HG02623 (cell line): ENCODE data around the gene AARS2.

Experiments used
- ATAC-seq: cut with Tn5 transposase; IDR thresholded peaks from one replicate; pipeline ENCODE4 v1.9.1; 2021; ENCODE audit warnings: moderate library complexity; ENCODE audit not compliant: unreplicated experiment

The AARS2 gene

DNA sequence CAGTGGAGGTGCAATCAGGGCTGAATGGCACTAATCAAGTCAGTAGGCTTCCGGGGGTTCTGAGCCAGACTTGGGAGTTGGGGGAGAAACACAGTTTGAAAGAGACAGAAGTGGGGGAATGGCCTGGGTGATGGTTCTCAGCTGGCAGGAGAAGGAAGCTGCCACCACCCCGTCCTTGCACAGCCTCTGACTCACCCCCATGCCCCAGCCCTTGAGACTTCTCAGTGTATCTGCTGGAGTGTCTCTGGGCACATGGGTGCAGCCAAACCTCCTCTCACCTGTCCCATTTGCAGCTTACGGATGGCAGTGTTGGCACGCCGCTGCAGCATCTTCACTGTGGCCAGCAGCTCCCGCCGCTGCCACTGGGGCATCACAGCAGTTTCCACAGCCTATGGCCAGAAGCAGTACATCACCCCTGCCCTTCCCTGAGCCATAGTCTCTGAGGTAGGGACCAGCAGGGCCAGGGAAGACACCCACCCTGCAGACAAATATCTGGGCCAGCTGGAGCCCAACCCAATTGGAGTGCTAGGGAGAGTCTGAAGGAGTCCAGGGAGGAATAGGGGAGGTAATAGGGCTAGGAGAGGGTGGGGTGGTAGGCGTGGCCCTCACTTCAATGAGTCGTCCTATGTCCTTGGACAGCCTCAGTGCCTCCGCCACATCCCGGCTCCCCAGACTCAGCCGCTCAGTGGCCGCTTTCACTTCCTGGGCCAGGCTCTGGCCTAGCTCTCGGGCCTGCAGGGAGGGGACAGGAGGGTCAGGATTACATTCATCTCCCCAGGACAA is 11.2 kb downstream of the AARS2 start:
- no peak for ATAC-seq

DNA sequence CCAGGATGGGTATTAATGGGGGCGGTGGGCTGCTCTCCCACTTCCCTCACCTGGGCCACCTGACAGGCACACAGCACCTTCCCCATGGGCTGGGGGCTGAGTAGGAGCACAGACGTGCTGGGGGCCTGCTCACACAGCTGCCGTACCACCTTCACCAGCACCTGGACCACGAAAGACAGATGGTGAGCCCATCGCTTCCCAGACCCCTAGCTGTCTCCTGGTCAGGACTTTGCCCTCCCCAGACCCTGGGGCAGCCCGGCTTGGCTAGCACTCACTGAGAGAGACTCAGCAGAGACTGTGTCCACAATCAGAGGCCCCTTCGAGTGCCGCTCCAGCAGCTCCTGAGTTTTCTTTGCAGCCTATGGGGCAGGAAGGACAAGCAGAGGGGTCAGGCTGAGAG is 12.0 kb downstream of the AARS2 start:
- no peak for ATAC-seq

DNA sequence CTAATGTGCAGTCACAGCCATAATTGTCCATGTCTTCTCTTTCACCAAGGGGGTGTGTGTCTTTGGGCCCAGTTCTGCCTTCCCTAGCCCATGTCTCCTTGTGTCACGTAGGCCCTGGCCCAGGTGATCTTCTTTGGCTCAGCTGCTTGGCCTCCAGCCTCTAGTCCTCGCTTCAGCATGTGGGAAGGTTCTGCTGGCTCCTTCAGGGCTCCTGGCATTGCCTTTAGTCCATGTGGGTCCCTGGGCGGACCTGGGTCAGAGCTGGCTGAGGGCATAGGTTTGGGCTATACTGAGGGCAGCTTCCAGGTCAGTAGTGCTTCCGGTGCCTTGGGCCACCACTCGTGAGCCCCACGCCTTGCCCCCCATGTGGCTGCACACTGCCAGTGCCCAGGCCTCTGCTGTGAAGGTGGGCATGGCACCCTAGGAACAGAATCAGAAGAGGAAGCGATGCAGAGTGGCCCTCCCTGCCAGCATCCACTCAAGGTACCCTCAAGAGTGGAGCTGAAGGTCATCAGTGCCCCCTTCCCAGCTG is 12.8 kb downstream of the AARS2 start:
- ATAC-seq, result no peak

DNA sequence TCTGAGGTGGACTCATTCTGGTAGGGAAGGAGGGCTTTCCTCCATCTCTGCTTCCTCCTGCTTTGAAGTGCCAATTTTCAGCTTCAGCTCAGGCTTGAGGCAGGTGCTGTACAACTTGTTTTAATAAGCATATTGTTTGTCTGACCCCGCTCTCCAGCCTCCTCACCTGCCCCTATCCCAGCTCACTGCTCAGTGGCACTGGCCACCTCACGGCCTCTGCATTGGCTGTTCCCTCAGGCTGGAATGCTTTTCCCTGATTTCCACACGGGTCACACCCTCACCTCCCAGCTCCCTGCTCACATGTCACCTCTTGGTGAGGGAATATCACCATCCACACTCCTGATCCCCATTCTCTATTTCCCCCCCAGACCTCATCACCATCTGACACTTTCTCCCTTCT is 14.3 kb downstream of the AARS2 start:
- ATAC-seq, result no peak

DNA sequence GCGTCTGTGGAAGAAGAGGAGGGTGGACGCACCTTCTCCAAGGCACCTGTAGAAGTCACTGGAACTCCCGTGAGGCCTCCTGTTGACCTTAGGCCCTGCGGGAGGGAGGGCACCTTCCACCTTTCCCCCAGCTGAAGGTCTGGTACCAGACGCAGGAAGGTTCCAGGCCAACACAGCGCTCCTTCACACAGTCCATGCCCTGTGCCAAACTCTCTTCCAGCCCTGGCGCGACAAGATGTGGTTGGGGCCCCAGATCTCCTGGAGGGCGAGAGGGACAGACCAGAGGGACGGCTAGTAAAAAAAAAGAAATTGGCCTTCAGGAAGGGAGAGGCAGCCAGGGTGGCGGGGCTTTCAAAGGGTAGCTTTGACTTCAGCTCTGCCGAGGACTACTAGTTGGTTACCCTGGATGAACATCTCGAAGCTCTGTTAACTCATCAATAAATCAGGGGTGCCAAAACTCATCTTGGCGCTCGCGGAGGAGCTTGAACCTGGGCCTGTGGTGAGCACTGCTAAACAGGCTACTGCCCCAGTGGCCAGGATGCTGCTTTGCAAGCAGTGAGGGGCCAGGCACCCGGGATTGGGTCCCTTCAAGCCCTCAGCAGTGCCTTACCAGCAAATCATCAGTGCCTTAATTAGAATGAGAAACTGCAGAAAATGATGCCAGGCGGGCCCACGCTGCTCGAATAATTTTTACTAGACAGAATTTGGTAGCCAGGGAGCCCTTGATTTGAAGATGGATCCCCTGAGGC is 14.9 kb downstream of the AARS2 start:
- no peak for ATAC-seq

DNA sequence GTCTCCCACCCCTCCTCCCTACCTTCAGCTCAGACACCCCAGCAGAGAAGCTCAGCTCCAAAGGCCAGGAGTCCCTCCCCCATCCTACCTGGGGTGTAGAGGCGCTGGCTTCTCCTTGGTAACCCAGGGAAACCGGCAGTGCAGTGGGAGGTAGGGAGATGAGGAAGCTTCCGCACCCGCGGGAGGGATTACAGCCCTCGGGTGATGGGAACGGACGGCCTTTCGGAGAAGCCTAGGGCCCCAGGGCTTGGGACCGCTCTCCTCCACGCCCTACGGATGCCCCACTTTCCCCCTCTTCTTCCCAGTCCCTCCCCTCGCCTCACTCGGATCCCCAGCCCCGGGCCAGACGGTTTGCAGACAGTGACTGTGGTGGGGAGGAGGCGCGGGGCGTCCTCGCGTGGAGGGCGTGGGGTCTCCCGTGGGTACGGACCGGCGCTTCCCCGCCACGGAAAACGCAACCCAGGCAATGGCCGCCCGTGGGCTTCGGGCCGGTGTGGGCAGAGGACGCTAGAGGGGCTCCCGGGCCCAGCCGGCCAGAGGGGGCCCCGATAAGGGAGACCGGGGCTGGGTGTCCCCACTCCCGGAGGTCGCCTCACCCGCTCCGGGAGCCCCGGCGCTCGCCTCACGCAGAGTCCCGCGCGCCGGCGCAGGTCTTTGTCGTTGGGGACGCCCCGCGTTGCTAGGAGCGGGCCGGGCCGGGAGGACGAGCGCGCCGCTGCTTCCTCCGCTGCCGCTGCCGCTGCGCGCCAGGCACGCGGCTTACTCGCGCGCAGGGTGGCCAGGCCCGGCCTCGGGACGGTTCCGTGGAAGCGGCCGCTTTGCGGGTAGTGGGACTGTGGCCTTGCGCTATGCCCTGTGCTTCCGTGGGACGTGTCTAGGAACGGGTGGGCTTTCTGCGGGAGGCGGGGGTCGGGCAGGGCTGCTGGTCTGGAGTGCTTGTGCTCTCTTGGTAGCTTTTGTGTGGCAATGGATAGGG is 15.8 kb downstream of the AARS2 start:
- ATAC-seq, result no peak

DNA sequence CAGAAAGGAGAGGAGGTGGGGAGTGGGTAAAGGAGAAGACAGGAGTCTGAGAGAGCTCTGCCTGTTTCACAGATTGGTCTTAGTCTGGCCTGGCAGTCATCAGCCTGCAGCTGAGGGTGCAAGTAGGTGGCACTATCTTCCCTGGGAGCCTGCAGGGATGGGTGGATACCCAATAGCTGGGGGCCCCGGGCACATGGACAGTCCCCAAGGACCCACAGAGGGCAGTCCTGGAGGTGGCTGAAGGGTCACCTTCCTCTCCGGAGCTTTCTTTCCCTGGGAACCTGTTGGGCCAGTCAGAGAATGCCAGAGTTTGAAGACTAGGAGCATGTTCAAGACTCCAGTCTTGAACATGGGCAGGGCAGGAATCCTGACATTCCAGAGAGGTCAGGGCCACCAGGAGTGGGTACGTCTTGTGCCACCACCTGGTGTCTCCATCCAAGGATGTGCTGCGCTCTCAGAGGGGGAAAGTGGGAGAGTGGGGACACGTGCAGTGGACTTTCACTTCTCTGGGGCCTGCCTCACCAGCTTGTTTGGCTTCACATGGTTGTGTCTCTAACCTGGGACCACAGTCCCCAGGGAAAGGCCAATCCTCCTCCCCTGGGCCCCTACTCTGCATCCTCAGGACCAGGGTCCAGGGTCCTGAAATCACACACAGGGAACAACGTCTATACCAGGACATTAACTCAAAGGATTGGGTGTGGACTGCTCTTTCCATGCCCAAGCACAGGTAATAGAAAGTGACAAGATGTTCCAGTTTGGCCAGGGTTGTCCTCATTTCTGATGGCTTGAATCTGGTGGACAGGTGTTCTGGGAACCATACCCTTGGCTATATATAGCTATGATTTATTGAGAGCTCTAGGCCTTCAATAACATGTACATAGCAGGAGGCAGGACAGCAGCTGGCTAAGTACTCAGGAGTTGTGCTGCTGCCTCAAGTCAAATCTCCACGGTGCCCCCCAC is 18.0 kb downstream of the AARS2 start:
- ATAC-seq, result no peak

DNA sequence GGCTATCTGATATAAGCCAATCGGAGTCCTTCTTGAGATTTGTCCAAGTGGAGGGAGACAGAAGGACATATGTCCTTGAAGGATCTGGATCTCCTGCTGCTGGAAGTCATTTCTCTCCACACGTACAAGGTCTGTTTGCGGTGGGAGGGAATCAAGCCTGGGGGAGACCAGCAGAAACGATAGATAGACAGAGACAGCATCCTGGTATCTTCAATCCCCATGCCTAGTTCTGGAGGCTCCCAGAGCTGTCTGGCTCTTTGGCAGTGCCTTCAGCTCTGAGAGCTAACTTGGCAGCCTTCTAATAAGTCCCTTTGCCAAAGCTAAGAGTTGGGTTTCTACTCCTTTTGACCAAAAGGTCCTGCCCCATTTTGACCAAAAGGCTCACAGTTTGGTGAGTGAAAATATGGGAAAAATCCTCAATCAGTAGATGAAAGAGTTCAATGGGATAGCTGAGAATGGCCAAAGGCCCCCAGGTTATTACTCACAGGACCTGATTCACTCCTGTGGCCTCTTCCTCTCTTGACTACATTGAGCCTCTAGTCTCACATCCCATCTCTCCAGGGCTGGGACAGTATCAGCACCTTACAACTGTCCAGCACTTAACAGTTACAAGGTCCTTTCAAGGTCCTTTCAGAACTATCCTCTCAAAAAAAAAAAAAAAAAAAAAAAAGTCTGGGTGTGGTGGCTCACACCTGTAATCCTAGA is 20.3 kb downstream of the AARS2 start:
- ATAC-seq, result no peak

DNA sequence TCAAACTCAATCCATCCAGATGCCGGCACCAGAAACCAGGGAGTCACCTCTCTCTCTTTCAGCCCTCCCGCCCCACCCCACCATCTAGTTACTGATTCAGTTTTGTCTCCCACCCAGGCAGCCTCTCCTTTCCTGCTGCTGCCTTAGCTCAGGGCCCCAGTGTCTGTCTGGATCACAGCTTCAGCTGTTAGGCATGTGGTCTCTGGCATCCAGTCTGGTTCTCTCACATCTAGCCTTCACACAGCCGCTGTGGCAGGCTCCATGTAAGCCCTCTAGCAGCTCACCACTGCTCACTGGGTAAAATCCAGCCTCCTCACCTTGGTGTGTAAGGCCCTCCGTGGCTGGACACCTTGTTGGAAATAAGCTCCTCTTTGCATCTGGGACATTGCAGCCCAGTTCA is 21.3 kb downstream of the AARS2 start:
- no peak for ATAC-seq

DNA sequence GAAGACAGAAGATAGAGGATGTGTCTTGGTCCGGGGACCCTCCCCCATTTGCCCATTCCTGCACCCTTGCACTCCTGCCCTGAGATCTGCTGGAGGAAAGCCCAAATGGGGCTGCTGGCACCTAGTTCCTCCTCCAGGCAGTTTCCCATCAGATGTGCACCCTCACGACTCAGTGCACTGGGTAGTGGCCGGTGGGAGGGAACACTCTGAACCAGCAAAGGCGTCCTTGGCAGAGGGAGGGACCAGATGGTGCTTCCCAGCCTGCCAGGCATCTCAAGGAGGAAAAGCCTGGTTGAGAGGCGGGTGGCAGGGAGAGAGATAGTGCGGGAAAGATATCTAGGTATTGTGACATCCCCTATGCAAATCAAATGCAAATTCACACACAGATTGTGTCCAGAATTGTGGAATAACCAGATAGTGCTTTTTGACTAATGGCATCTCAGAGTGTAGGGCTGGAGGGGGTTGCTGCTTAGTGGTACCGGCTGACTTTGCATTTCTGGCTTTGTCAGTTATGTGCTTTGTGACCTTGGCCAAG is 23.4 kb downstream of the AARS2 start:
- no peak for ATAC-seq

DNA sequence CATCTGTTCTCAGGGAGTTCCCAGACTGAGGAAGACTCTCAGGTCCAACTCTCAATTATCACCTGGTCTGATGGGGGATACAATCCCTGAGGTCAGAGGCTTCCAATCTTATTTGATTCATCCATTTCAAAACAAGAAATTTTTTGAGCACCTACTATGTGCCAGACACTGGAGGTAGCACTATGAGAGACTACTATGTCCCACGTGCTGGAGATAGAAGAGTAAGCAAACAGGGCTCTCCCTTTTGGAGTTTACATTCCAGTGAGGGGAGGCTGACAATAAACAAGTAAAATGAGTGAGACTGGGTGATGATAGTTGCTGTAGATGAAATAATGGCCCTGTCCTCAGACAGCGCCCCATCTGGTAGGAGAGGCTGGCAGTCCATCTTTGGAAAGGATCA is 26.4 kb downstream of the AARS2 start:
- ATAC-seq, result no peak

DNA sequence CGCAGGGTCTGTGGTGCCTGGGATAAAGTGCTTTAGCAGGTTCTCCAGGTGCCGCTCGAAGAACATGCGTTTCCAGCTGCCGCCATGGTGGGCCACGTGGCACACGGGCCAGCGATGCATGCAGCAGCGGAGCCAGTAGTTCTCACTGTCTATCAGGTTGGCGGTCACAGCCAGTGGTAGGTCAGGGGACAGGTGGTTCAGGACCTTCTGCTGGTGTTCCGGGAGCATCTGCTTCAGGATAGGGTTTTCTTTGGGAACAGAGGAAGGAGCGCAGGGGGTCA is 26.9 kb downstream of the AARS2 start:
- ATAC-seq, result no peak

DNA sequence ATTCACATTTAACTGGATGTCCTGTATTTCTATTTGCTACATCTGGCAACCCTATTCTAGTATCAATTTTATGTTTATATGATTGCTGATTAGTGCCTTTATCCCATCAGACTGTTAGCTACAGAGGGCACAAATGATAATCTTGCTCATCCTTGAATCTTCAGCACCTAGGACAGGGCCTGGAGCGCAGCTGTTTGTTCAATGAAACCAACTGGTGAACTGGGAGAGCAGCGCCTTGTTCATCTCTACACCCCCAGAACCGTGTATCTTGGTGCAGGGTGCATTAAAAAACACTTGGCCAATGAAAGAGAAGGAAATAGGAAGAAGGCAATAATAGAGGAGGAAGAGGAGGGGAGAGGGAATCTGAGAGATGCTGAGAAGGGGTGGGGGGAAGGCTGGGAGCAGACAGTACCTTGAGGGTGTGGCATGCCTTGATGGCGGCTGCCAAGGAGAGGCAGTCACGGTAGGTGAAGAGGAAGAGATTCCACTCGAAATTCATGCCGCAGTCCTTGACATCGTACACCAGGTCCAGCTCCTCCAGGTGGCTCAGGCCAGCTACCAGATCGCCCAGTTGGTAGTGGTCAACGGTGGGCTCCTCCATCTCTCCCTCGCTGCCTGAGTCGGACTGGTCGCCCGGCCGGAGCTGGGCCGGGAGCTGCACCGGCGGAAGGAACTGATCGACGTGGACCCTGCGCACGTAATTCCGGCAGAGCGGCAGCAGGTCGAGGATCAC is 27.4 kb downstream of the AARS2 start:
- no peak for ATAC-seq

DNA sequence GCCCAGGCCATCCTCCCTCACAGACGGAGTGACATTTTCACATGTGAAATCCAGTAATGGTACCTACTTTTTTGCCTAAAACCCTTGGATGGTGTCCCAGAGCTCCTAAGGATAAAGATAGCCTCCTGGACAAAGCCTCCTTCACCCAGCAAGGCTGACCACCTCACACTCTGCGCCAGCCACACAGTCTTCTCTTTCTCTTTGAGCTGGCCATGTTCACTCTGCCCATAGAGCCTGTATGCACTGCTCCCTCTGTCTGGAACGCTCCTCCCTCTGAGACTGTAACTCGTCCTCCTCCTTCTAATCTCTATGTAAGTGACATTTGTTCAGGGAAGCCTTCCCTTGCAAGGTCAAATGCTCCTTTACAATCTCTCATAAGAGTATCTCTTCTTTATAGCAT is 28.3 kb downstream of the AARS2 start:
- no peak for ATAC-seq

DNA sequence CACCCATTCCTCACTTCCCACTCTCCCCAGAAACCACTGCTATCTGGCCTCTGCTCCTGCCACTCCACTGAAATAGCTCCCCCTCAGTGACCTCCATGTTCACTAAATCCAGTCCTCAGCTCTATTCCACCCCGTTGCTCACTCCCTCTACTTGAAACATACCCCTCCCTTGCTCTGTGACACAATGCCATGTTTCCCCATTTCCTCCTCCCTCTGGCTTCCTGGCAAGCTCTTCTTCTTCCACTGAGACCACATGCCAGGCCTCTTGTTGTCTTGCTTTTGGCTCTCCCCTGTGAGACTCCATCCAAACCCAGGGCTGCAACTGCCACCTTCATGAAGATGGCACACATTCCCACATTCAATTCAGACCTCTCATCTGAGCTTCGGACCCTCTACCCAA is 29.0 kb downstream of the AARS2 start:
- no peak for ATAC-seq

DNA sequence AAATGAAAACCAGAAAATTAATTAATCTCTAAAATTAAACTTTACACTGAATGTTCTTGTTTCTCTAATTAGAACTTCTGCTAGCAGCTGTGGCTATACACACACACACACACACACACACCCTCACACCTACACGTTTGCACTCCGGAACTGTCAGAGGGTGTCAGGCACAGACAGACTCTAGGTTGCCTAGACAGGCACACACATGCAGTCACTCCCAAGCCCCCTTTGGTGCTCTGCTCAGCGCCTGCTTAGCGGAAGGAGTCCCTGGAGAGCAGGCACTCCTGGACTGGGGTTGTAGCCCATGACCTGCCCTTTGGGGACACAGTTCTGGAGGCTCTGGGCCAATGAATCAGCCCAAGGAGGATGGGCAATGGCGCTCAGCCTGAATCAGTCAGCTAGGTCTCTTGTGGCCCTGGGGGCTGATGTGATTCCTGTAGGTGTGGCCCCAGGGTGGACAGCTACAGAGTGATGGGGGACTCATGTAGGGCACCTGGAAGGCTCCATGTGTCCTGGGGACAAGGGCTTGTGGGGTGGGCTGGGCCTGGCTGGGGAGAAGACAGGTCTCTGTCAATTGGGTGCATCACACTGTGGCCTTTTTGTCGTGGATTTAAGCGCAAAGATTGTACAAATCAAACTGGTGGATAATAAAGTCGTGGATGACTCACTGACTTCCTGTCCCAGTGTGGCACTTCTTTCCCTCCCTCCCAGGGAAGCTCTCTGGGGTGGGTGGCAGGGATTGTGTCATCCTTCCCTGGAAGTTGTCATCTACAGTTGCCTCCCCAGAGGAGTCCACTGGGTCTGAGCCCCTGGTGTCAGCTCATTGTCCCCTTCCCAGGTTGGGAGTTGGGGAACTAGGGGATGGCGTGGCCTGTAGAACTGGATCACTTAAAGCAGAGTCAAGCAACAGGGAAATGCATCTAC is 34.1 kb downstream of the AARS2 start:
- no peak for ATAC-seq

DNA sequence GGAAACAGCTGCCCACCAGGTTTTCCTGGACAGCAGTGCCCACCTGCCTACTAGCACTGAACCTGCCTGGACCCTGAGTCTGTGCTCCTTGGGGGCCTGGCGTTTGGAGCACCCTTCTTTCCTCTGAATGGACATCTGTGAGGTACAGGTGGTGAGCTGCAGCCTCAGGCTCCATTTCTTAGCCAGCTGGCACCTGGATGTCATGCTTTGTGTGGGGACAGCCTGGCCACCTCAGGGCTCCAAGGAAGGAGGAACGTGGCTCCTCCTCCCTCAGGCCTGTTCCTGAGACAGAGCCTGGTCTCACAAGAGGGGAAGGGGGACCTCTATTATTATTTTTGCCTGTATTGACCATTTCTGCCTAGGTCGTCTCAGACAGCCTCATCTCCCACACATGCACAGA is 34.8 kb downstream of the AARS2 start:
- ATAC-seq, result no peak

DNA sequence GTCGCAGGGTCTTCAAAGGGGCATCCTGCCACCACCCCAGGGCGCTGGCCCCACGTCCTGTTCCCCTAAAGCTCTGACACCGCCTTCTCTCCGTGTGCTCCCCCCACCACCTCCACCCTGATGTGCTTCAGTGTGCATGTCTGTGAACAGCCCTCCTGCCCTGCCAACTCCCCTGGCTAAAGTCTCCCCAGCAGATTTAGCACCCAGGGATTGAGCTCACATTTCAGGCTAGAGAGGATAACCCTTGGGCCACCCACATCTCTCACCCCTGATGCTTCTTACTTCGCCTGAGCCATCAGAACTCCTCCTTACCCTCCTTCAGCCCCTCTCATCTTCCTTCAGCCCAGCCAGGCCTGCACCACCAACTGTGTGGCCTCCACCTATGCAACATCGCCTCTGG is 35.4 kb downstream of the AARS2 start:
- ATAC-seq, result no peak
